SK-N-SH (cell line): ENCODE measurements around the gene ASCC3. TPM values are rescaled to one million over a fixed set of nuclear protein-coding genes. Genes with fewer than 3 reads are reported as not detected.

Source experiments
- CTCF ChIA-PET: fragments of 300-600, 350-600 bp; formaldehyde crosslinking; extraction: SDS; loops from one replicate; lab custom pipeline; 2021; lab: Yijun Ruan, JAX
- POLR2A ChIA-PET: fragments of 350-600 bp; sonication (Branson Sonifier 250); formaldehyde crosslinking; extraction: SDS; loops from one replicate; lab custom pipeline; 2020; ENCODE audit warnings: antibody characterized with exemption, inconsistent platforms; lab: Yijun Ruan, JAX
- DNase-seq: peaks from one replicate; pipeline ENCODE4 v3.0.0; 2012
- H2AFZ ChIP-seq: fragments of 200-600 bp; sonication (generic); 2 replicates; pipeline ENCODE4 v1.8.1; 2016; ENCODE audit warnings: antibody characterized with exemption, mild to moderate bottlenecking, low read depth
- H3F3A ChIP-seq: fragments of 200-600 bp; sonication (generic); replicated peaks from 2 replicates; pipeline ENCODE3; 2016; ENCODE audit warnings: antibody characterized with exemption, mild to moderate bottlenecking; ENCODE audit not compliant: insufficient read depth
- H3K27ac ChIP-seq, 2 experiments: fragments of 200-500 bp in 1 of 2; fragments of 200-600 bp in 1 of 2; sonication (Bioruptor generic) in 1 of 2; sonication (generic), shearing (Covaris generic) in 1 of 2; 2 replicates each; pipeline versions ENCODE4 v1.5.1 to v1.6.1; 2014 to 2016; ENCODE audit warnings: low read depth in 2 of 2, inconsistent platforms in 1 of 2, low read length in 1 of 2, mild to moderate bottlenecking in 1 of 2, mixed read lengths in 1 of 2
- H3K27me3 ChIP-seq: fragments of 200-600 bp; sonication (generic), shearing (Covaris generic); 2 replicates; pipeline ENCODE4 v1.6.1; 2016; ENCODE audit warnings: mixed run types; ENCODE audit not compliant: insufficient read depth
- H3K36me3 ChIP-seq, 2 experiments: fragments of 200-500 bp in 1 of 2; fragments of 200-600 bp in 1 of 2; sonication (Bioruptor generic) in 1 of 2; sonication (generic) in 1 of 2; replicated peaks in 1 of 2; 2 replicates each; pipeline versions ENCODE3 to v1.5.1; 2014 to 2016; ENCODE audit warnings: low read length in 1 of 2, mild to moderate bottlenecking in 1 of 2; ENCODE audit not compliant: insufficient read depth in 2 of 2, control insufficient read depth in 1 of 2
- H3K4me1 ChIP-seq, 2 experiments: fragments of 200-500 bp in 1 of 2; fragments of 200-600 bp in 1 of 2; sonication (Bioruptor generic) in 1 of 2; sonication (generic), shearing (Covaris generic) in 1 of 2; 2 replicates each; pipeline versions ENCODE4 v1.5.1 to v1.6.1; 2014 to 2016; ENCODE audit warnings: low read depth in 1 of 2, low read length in 1 of 2, mixed run types in 1 of 2; ENCODE audit not compliant: insufficient read depth in 2 of 2, control insufficient read depth in 1 of 2
- H3K4me2 ChIP-seq: fragments of 200-600 bp; sonication (generic), shearing (Covaris generic); 2 replicates; pipeline ENCODE4 v1.6.1; 2017; ENCODE audit warnings: mixed run types
- H3K4me3 ChIP-seq, 2 experiments: fragments of 200-500 bp in 1 of 2; fragments of 200-600 bp in 1 of 2; sonication (Bioruptor generic) in 1 of 2; sonication (generic), shearing (Covaris generic) in 1 of 2; 2 replicates each; pipeline versions ENCODE4 v1.5.1 to v1.8.1; 2014 to 2016; ENCODE audit warnings: low read depth in 2 of 2, inconsistent platforms in 1 of 2, low read length in 1 of 2, mild to moderate bottlenecking in 1 of 2, mixed read lengths in 1 of 2, moderate library complexity in 1 of 2
- H3K79me2 ChIP-seq: fragments of 200-600 bp; sonication (generic); 2 replicates; pipeline ENCODE4 v1.8.1; 2017; ENCODE audit warnings: mild to moderate bottlenecking; ENCODE audit not compliant: insufficient read depth
- H3K9ac ChIP-seq: fragments of 200-600 bp; sonication (generic); 2 replicates; pipeline ENCODE4 v1.6.1; 2017; ENCODE audit warnings: mixed run types
- H3K9me2 ChIP-seq: fragments of 200-600 bp; sonication (generic); 2 replicates; pipeline ENCODE4 v1.6.1; 2017; ENCODE audit warnings: mixed run types
- H3K9me3 ChIP-seq: fragments of 200-600 bp; sonication (generic); 2 replicates; pipeline ENCODE4 v1.6.1; 2017; ENCODE audit warnings: mixed run types, mild to moderate bottlenecking, moderate library complexity
- H4K20me1 ChIP-seq: fragments of 200-600 bp; sonication (generic); 2 replicates; pipeline ENCODE4 v1.6.1; 2017; ENCODE audit warnings: mild to moderate bottlenecking, mixed run types; ENCODE audit not compliant: insufficient read depth
- EZH2phosphoT487 ChIP-seq: fragments of 200-600 bp; sonication (generic); IDR thresholded peaks from 2 replicates; pipeline ENCODE4 v1.6.1; 2017; ENCODE audit warnings: low read depth, mixed run types, mild to moderate bottlenecking, antibody characterized with exemption, moderate library complexity, borderline replicate concordance
- FOSL2 ChIP-seq: IDR thresholded peaks from 2 replicates; pipeline ENCODE4 v1.4.0; 2012; ENCODE audit warnings: low read depth, mild to moderate bottlenecking, moderate library complexity, borderline replicate concordance
- GABPA ChIP-seq: IDR thresholded peaks from 2 replicates; pipeline ENCODE4 v1.4.0; 2012; ENCODE audit warnings: low read depth, mild to moderate bottlenecking
- JUND ChIP-seq: IDR thresholded peaks from 2 replicates; pipeline ENCODE4 v1.4.0; 2012
- MEF2A ChIP-seq: IDR thresholded peaks from 2 replicates; pipeline ENCODE4 v1.4.0; 2012; ENCODE audit warnings: low read depth, borderline replicate concordance
- MXI1 ChIP-seq: IDR thresholded peaks from 2 replicates; pipeline ENCODE4 v1.6.1; 2012; ENCODE audit warnings: mild to moderate bottlenecking, low read depth, low read length, improper control_type of control experiment
- NFIC ChIP-seq: IDR thresholded peaks from 2 replicates; pipeline ENCODE4 v1.4.0; 2012; ENCODE audit warnings: borderline replicate concordance
- RFX5 ChIP-seq: IDR thresholded peaks from 2 replicates; pipeline ENCODE4 v1.6.1; 2012; ENCODE audit warnings: mild to moderate bottlenecking, improper control_type of control experiment, low read length
- SIN3A ChIP-seq: IDR thresholded peaks from 2 replicates; pipeline ENCODE4 v1.6.1; 2012; ENCODE audit warnings: low read depth, mild to moderate bottlenecking, low read length, moderate library complexity, borderline replicate concordance
- TCF12 ChIP-seq: IDR thresholded peaks from 2 replicates; pipeline ENCODE4 v1.4.0; 2012
- YY1 ChIP-seq: IDR thresholded peaks from 2 replicates; pipeline ENCODE4 v1.4.0; 2012; ENCODE audit warnings: low read depth, mild to moderate bottlenecking
- WGBS: methylation state at CpG from one replicate; pipeline ENCODE4 v1.1.6; 2017; ENCODE audit warnings: low lambda C conversion rate; 5-methylcytosine and 5-hydroxymethylcytosine counted together
- polyA plus RNA-seq, 3 experiments: library from polyadenylated mRNA; depleted of rRNA; stranded (reverse); fragments of >200 nt; gene quantifications; 2 replicates each; pipeline ENCODE4 v1.2.3, GENCODE V29; 2012
- TF ChIP-seq, protein P1 (sequence below): IDR thresholded peaks from 2 replicates; pipeline ENCODE4; 2012
- TF ChIP-seq, protein P2 (sequence below): IDR thresholded peaks from 2 replicates; pipeline ENCODE4 v1.4.0; 2012; ENCODE audit warnings: low read depth, borderline replicate concordance
- TF ChIP-seq, protein P3 (sequence below): fragments of 150-350 bp; IDR thresholded peaks from 2 replicates; pipeline ENCODE4 v1.6.1; 2017; ENCODE audit warnings: antibody characterized with exemption, low read length, low read depth, borderline replicate concordance
- TF ChIP-seq, protein P4 (sequence below): fragments of 200-600 bp; sonication (generic); IDR thresholded peaks from 2 replicates; pipeline ENCODE4 v1.6.1; 2017; ENCODE audit warnings: antibody characterized with exemption, mild to moderate bottlenecking, moderate library complexity
- TF ChIP-seq, protein P5 (sequence below): IDR thresholded peaks from 2 replicates; pipeline ENCODE4 v1.4.0; 2012; ENCODE audit warnings: low read depth

Gene ASCC3
- polyA plus RNA-seq, 1 of the 3 experiments (the other 2 are of a cell fraction), result 17.9 TPM

DNA sequence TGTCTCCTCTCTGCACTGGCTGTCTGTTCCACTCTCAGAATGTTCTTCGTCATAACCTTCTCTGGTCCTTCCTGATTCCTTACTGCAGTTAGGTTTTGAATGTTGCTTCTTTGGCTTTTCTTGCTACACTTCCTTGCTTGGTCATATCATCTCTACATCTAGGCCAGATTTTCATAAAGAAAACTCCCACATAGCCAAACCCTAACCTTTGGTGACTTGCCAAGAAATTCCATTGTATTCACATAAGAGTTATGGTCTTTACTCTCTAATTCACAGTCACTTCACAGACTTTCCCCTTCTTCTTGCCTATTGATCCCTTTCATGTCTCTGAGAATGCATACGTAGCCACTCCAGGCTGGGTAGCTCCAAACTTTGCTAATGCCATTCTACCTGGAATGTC, 374.5 kb downstream of the ASCC3 start (continued):
- TF ChIP-seq, protein P1, sequence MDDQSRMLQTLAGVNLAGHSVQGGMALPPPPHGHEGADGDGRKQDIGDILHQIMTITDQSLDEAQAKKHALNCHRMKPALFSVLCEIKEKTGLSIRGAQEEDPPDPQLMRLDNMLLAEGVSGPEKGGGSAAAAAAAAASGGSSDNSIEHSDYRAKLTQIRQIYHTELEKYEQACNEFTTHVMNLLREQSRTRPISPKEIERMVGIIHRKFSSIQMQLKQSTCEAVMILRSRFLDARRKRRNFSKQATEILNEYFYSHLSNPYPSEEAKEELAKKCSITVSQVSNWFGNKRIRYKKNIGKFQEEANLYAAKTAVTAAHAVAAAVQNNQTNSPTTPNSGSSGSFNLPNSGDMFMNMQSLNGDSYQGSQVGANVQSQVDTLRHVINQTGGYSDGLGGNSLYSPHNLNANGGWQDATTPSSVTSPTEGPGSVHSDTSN, result no peak
- TF ChIP-seq SIN3A (no peak), JUND (no peak)

DNA sequence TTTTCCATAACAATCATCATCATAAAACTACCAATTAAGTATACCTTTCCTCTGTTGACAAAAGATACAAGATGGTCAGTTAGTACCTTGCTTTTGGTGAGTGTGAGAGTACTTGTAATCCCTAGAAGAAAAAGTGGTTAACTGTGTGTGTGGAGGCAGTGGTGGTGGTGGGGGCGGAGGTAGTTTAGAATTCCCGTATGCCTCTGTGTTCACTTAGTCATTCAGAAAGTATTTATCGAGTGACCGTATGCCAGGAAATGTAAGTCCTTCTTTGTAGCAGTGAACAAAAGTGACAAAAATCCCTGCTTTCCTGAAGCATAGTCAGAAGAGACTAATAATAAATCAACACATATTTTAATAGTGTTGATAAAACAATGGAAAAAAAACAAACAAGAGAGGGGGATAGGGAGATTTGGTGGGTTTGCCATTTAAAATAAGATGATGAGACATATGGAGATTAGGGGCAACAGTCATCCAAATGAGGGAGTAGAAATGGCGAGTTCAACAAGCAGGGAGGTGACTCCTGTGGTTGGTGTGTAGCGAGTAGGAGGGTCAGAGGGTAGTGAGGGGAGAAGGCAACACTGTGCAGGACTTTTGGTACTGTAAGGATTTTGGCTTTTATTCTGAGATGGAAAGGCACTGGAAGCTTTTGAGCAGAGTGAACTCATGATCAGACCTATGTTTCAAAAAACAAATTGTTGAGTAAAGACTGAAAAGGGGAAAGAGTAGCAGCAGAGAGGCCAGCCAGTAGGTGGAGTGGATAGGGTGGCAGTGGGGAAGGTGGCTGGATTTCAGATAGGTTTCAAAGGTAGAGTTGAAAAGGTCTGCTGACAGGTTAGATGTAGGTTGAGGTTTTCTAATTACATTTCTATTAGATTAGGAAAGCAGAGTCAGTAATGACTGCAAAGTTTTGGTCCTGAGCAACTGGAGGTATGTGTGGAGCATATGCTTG, 376.1 kb downstream of the ASCC3 start:
- no peaks in the 10 kb centered on the region for H3K4me1 ChIP-seq
- H3K9ac ChIP-seq, result no peak overlapping the region
- no peaks in the 10 kb centered on the region for H3K9me2 ChIP-seq
- POLR2A ChIA-PET, result no interaction called here
- no peaks in the 10 kb centered on the region for H3K27me3 ChIP-seq
- peak; percentile 38 for TF ChIP-seq JUND
- TF ChIP-seq TCF12, result peak; percentile 7; the same call in 1 of the 2 replicates
- peak; percentile 29; the same call in 1 of the 2 replicates for TF ChIP-seq FOSL2
- TF ChIP-seq, protein P1, result no peak
- TF ChIP-seq MEF2A, result no peak
- TF ChIP-seq NFIC, result peak; percentile 47; the same call in 1 of the 2 replicates
- TF ChIP-seq, all 33 proteins: peak for 4
- Histone ChIP-seq H3K9me3 (no peaks in the 10 kb centered on the region), H3K4me2 (no peak overlapping the region), H3K79me2 (no peaks in the 10 kb centered on the region), H3K4me3 (no peak overlapping the region), H3F3A (peaks cover 1% of the 10 kb centered on the region), H3K36me3 (peaks cover 17 to 20% of the 10 kb centered on the region in 2 experiments), H2AFZ (no peak overlapping the region), H3K27ac (peak overlapping the region in 1 of 2 experiments; percentile 53; a peak in 1 of 4 replicates), H4K20me1 (no peaks in the 10 kb centered on the region)
- no peak for DNase-seq
- WGBS, result 68% methylated on average over 6 of the region's 6 CpGs
- CTCF ChIA-PET, result no interaction called here

DNA sequence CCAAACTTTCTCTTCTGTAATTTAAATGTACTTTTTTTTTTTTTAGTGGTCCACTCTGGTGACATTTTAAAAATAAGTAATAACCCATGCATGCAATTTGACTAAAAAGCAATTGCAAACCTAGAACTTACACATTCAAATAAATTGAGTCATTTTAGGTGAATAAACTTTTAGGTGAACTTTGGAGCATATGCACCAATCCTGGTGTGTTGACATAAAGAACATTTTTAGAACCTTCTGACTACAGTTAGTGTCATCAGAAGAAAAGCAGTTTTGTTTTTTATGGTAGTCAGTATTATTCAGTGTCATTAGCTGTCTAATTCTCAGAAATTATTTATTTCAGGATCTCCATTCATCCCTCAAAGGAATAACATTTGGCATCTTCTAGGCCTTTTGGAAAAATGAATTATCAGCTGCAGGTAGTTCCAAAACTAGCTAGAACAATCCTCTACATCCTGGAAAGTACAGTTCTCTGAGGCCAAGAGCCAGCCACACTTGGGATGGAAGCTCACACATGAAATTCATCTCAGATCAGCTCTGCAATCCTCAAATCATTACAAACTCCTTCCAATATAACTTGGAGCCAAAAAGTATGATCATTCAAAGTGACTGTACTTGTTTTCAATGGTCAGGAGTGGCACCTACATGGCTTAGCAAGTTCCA, 378.0 kb downstream of the ASCC3 start:
- Histone ChIP-seq H3K27me3 (no peaks in the 10 kb centered on the region), H3K9me2 (no peaks in the 10 kb centered on the region), H3K9me3 (no peaks in the 10 kb centered on the region), H3K36me3 (peaks cover 5 to 10% of the 10 kb centered on the region in 2 experiments), H3K9ac (no peak overlapping the region), H3K4me2 (no peak overlapping the region), H3K79me2 (no peaks in the 10 kb centered on the region), H3K27ac (no peak overlapping the region), H3K4me1 (no peaks in the 10 kb centered on the region), H4K20me1 (no peaks in the 10 kb centered on the region), H3K4me3 (no peak overlapping the region), H3F3A (no peaks in the 10 kb centered on the region), H2AFZ (no peak overlapping the region)
- POLR2A ChIA-PET, result no interaction called here
- no peak for DNase-seq
- CTCF ChIA-PET, result interaction anchor here (0.6 to 1.2 kb wide), 4 partner anchors 17 to 161 kb away, joined by 3 to 4 read pairs (median 4); no protein-coding TSS in a partner anchor
- TF ChIP-seq, protein P2, sequence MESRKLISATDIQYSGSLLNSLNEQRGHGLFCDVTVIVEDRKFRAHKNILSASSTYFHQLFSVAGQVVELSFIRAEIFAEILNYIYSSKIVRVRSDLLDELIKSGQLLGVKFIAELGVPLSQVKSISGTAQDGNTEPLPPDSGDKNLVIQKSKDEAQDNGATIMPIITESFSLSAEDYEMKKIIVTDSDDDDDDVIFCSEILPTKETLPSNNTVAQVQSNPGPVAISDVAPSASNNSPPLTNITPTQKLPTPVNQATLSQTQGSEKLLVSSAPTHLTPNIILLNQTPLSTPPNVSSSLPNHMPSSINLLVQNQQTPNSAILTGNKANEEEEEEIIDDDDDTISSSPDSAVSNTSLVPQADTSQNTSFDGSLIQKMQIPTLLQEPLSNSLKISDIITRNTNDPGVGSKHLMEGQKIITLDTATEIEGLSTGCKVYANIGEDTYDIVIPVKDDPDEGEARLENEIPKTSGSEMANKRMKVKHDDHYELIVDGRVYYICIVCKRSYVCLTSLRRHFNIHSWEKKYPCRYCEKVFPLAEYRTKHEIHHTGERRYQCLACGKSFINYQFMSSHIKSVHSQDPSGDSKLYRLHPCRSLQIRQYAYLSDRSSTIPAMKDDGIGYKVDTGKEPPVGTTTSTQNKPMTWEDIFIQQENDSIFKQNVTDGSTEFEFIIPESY, result no peak
- TF ChIP-seq EZH2phosphoT487 (no peak), YY1 (no peak), RFX5 (no peak), GABPA (no peak), MXI1 (no peak)
- TF ChIP-seq, protein P3, sequence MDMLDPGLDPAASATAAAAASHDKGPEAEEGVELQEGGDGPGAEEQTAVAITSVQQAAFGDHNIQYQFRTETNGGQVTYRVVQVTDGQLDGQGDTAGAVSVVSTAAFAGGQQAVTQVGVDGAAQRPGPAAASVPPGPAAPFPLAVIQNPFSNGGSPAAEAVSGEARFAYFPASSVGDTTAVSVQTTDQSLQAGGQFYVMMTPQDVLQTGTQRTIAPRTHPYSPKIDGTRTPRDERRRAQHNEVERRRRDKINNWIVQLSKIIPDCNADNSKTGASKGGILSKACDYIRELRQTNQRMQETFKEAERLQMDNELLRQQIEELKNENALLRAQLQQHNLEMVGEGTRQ, result no peak
- TF ChIP-seq, protein P4, sequence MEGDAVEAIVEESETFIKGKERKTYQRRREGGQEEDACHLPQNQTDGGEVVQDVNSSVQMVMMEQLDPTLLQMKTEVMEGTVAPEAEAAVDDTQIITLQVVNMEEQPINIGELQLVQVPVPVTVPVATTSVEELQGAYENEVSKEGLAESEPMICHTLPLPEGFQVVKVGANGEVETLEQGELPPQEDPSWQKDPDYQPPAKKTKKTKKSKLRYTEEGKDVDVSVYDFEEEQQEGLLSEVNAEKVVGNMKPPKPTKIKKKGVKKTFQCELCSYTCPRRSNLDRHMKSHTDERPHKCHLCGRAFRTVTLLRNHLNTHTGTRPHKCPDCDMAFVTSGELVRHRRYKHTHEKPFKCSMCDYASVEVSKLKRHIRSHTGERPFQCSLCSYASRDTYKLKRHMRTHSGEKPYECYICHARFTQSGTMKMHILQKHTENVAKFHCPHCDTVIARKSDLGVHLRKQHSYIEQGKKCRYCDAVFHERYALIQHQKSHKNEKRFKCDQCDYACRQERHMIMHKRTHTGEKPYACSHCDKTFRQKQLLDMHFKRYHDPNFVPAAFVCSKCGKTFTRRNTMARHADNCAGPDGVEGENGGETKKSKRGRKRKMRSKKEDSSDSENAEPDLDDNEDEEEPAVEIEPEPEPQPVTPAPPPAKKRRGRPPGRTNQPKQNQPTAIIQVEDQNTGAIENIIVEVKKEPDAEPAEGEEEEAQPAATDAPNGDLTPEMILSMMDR, result no peak
- TF ChIP-seq, protein P5, sequence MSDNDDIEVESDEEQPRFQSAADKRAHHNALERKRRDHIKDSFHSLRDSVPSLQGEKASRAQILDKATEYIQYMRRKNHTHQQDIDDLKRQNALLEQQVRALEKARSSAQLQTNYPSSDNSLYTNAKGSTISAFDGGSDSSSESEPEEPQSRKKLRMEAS, result no peak
